GM06990 (cell line): ENCODE data around the gene PTPRH.

Experiments
- DNase-seq: peaks from one replicate; pipeline ENCODE4 v3.0.0-alpha.2; 2011; ENCODE audit not compliant: insufficient read length; ENCODE audit errors: extremely low read depth
- H3K27me3 ChIP-seq: replicated peaks from 2 replicates; pipeline ENCODE4 v1.6.0; 2011; ENCODE audit warnings: low read length; ENCODE audit not compliant: control insufficient read depth, insufficient read depth
- H3K36me3 ChIP-seq: 2 replicates; pipeline ENCODE4 v1.5.1; 2011; ENCODE audit warnings: low read length; ENCODE audit not compliant: control insufficient read depth, insufficient read depth
- H3K4me3 ChIP-seq: replicated peaks from 2 replicates; pipeline ENCODE4 v1.5.1; 2011; ENCODE audit warnings: low read depth, mild to moderate bottlenecking, control low read depth, low read length
- CTCF ChIP-seq: IDR thresholded peaks from 2 replicates; pipeline ENCODE4 v1.5.1; 2011; ENCODE audit warnings: low read length, control low read depth, mild to moderate bottlenecking, inconsistent platforms; ENCODE audit not compliant: insufficient read depth, poor library complexity, severe bottlenecking

Gene PTPRH

GRCh38 chr19:55241143-55241934, 32.0 kb upstream of the PTPRH start:
- no peaks in the 10 kb centered on the region for H3K27me3 ChIP-seq
- no peak overlapping the region for H3K4me3 ChIP-seq
- H3K36me3 ChIP-seq: peaks cover 71% of the 10 kb centered on the region
- DNase-seq: no peak
- TF ChIP-seq CTCF: no peak

GRCh38 chr19:55240713-55241020, 31.4 kb upstream of the PTPRH start:
- no peak for TF ChIP-seq CTCF
- Histone ChIP-seq H3K36me3 (peaks cover 73% of the 10 kb centered on the region), H3K4me3 (no peak overlapping the region), H3K27me3 (no peaks in the 10 kb centered on the region)
- no peak for DNase-seq

GRCh38 chr19:55239004-55239403, 29.7 kb upstream of the PTPRH start:
- TF ChIP-seq CTCF: no peak
- no peak for DNase-seq
- no peak overlapping the region for H3K4me3 ChIP-seq
- peaks cover 67% of the 10 kb centered on the region for H3K36me3 ChIP-seq
- H3K27me3 ChIP-seq: no peaks in the 10 kb centered on the region

GRCh38 chr19:55238030-55238429, 28.7 kb upstream of the PTPRH start:
- H3K36me3 ChIP-seq: peaks cover 60% of the 10 kb centered on the region
- no peak for DNase-seq
- no peaks in the 10 kb centered on the region for H3K27me3 ChIP-seq
- H3K4me3 ChIP-seq: no peak overlapping the region
- no peak for TF ChIP-seq CTCF

GRCh38 chr19:55232986-55233385, 23.7 kb upstream of the PTPRH start:
- no peak for TF ChIP-seq CTCF
- no peak overlapping the region for H3K4me3 ChIP-seq
- no peak for DNase-seq
- no peaks in the 10 kb centered on the region for H3K27me3 ChIP-seq
- peaks cover 55% of the 10 kb centered on the region for H3K36me3 ChIP-seq

- Histone ChIP-seq H3K27me3 (no peaks in the 10 kb centered on the region), H3K4me3 (no peak overlapping the region), H3K36me3 (peaks cover 56% of the 10 kb centered on the region)
- no peak for DNase-seq
- TF ChIP-seq CTCF: no peak
These were observed 22.9 kb upstream of the PTPRH start for GRCh38 chr19:55232286-55232602.
